Parathyroid adenoma (tissue), 2 donors: ENCODE measurements around the gene QRICH2.

ENCODE experiments used
- H2AFZ ChIP-seq: fragments of 300-600 bp; sonication (generic); one replicate; pipeline ENCODE4 v1.7.0; 2017; ENCODE audit warnings: antibody characterized with exemption, mild to moderate bottlenecking
- H3K27ac ChIP-seq: fragments of 300-600 bp; sonication (generic); one replicate; pipeline ENCODE4 v1.7.0; 2017
- H3K27me3 ChIP-seq: fragments of 300-600 bp; sonication (generic); one replicate; pipeline ENCODE4 v1.7.0; 2017; ENCODE audit warnings: low read length; ENCODE audit not compliant: control insufficient read depth, insufficient read depth
- H3K36me3 ChIP-seq: fragments of 300-600 bp; sonication (generic); one replicate; pipeline ENCODE4 v1.7.0; 2017; ENCODE audit warnings: low read length; ENCODE audit not compliant: control insufficient read depth, insufficient read depth
- H3K4me1 ChIP-seq: fragments of 300-600 bp; sonication (generic); one replicate; pipeline ENCODE4 v1.7.0; 2017; ENCODE audit warnings: control low read depth
- H3K4me2 ChIP-seq: fragments of 300-600 bp; sonication (generic); one replicate; pipeline ENCODE4 v1.7.0; 2017; ENCODE audit warnings: low read length
- H3K4me3 ChIP-seq: fragments of 300-600 bp; sonication (generic); one replicate; pipeline ENCODE4 v1.7.0; 2017; ENCODE audit warnings: low read depth, low read length
- H3K79me2 ChIP-seq: fragments of 300-600 bp; sonication (generic); one replicate; pipeline ENCODE4 v1.7.0; 2017; ENCODE audit warnings: control low read depth
- H3K9ac ChIP-seq: fragments of 300-600 bp; sonication (generic); one replicate; pipeline ENCODE4 v1.7.0; 2017; ENCODE audit warnings: mild to moderate bottlenecking
- H3K9me3 ChIP-seq: fragments of 300-600 bp; sonication (generic); one replicate; pipeline ENCODE4 v1.7.0; 2017; ENCODE audit warnings: low read length; ENCODE audit not compliant: control insufficient read depth
- TF ChIP-seq, protein P1 (sequence below): fragments of 300-600 bp; sonication (generic); IDR thresholded peaks from one replicate; pipeline ENCODE4 v1.7.0; 2017; ENCODE audit warnings: antibody characterized with exemption, mild to moderate bottlenecking
- donor health status: primary hyperparathyroidism.

QRICH2 gene

DNA sequence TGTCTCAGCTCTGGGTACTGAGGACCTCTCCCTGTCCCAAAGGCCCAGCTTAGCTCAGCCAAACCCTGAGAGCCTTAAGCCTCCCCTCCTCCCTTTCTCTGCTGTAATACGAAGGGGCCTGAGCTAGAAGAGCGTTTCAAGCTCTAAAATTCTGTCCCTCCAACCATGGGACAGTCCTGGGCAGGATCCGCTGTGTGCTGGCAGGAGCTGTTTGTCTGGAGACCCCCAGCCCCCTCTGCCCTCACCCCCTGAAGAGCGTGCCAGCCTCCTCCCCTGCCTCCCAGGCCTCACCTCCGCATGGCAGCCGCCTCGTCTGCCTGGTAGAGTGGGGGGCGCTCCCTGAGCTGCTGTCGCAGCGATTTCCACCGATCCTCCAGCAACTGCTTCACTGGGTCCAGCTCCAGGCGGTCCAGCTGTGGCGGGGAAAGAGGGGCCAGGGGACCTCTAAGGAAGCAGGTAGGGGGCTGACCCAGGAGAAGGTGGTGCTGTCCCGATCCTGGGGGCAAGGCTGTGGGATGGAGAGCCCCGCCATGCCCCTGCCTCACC, 28.3 kb downstream of the QRICH2 start:
- H2AFZ ChIP-seq: peak overlapping the region; percentile 83
- no peak overlapping the region for H3K9ac ChIP-seq
- H3K79me2 ChIP-seq: no peaks in the 10 kb centered on the region
- H3K4me1 ChIP-seq: peaks cover 13% of the 10 kb centered on the region
- no peaks in the 10 kb centered on the region for H3K9me3 ChIP-seq
- H3K36me3 ChIP-seq: no peaks in the 10 kb centered on the region
- H3K4me2 ChIP-seq: peak overlapping the region; percentile 48
- H3K27me3 ChIP-seq: no peaks in the 10 kb centered on the region
- H3K27ac ChIP-seq: peak overlapping the region; percentile 20
- TF ChIP-seq, protein P1, sequence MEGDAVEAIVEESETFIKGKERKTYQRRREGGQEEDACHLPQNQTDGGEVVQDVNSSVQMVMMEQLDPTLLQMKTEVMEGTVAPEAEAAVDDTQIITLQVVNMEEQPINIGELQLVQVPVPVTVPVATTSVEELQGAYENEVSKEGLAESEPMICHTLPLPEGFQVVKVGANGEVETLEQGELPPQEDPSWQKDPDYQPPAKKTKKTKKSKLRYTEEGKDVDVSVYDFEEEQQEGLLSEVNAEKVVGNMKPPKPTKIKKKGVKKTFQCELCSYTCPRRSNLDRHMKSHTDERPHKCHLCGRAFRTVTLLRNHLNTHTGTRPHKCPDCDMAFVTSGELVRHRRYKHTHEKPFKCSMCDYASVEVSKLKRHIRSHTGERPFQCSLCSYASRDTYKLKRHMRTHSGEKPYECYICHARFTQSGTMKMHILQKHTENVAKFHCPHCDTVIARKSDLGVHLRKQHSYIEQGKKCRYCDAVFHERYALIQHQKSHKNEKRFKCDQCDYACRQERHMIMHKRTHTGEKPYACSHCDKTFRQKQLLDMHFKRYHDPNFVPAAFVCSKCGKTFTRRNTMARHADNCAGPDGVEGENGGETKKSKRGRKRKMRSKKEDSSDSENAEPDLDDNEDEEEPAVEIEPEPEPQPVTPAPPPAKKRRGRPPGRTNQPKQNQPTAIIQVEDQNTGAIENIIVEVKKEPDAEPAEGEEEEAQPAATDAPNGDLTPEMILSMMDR: no peak
- no peak overlapping the region for H3K4me3 ChIP-seq

- H3K27me3 ChIP-seq: no peaks in the 10 kb centered on the region
- H3K36me3 ChIP-seq: no peaks in the 10 kb centered on the region
- peak overlapping the region; percentile 83 for H2AFZ ChIP-seq
- H3K27ac ChIP-seq: peak overlapping the region; percentile 20
- H3K4me1 ChIP-seq: peaks cover 13% of the 10 kb centered on the region
- no peak overlapping the region for H3K4me3 ChIP-seq
- H3K79me2 ChIP-seq: no peaks in the 10 kb centered on the region
- H3K4me2 ChIP-seq: peak overlapping the region; percentile 48
- H3K9ac ChIP-seq: no peak overlapping the region
- H3K9me3 ChIP-seq: no peaks in the 10 kb centered on the region
- TF ChIP-seq, protein P1: peak; percentile 99
Observed at GRCh38 chr17:76278952-76279741, 28.9 kb downstream of the QRICH2 start.

GRCh38 chr17:76278268-76278908, 29.7 kb downstream of the QRICH2 start:
- H3K4me2 ChIP-seq: peak overlapping the region; percentile 48
- H3K9me3 ChIP-seq: no peaks in the 10 kb centered on the region
- H3K9ac ChIP-seq: no peak overlapping the region
- no peaks in the 10 kb centered on the region for H3K27me3 ChIP-seq
- H3K36me3 ChIP-seq: no peaks in the 10 kb centered on the region
- H3K4me3 ChIP-seq: no peak overlapping the region
- no peak overlapping the region for H3K27ac ChIP-seq
- H2AFZ ChIP-seq: no peak overlapping the region
- no peaks in the 10 kb centered on the region for H3K79me2 ChIP-seq
- H3K4me1 ChIP-seq: peaks cover 13% of the 10 kb centered on the region
- TF ChIP-seq, protein P1: no peak

- Histone ChIP-seq H3K27me3 (no peaks in the 10 kb centered on the region), H3K36me3 (no peaks in the 10 kb centered on the region), H3K27ac (no peak overlapping the region), H3K4me2 (no peak overlapping the region), H3K4me1 (peaks cover 13% of the 10 kb centered on the region), H3K79me2 (no peaks in the 10 kb centered on the region), H3K4me3 (no peak overlapping the region), H2AFZ (no peak overlapping the region), H3K9me3 (no peaks in the 10 kb centered on the region), H3K9ac (no peak overlapping the region)
- TF ChIP-seq, protein P1: no peak
Observed at GRCh38 chr17:76277300-76278267, 30.5 kb downstream of the QRICH2 start.
